ENCODE measurements around the gene PTPRD.

The PTPRD gene

GRCh38 chr9:9951556-9952160 is 661.1 kb downstream of the PTPRD start:
- Histone ChIP-seq H2AFZ (ENCODE audit: insufficient read depth, low read length, poor library complexity) (no peak overlapping the region), H4K12ac (ENCODE audit: low read depth, low read length) (no peak overlapping the region), H3K79me1 (ENCODE audit: low read length) (no peaks in the 10 kb centered on the region), H3K9me3 (ENCODE audit: insufficient read depth, low read depth, low read length) (no peaks in the 10 kb centered on the region), H3K27me3 (ENCODE audit: insufficient read depth, low read length) (no peaks in the 10 kb centered on the region), H3K4me3 (ENCODE audit: low read depth, low read length) (no peak overlapping the region), H3K4me2 (ENCODE audit: low read length) (no peak overlapping the region), H3K4ac (ENCODE audit: low read depth, low read length) (no peak overlapping the region), H3K18ac (ENCODE audit: low read length) (no peak overlapping the region), H3K14ac (ENCODE audit: low read length) (no peak overlapping the region), H3K36me3 (ENCODE audit: control insufficient read depth in 1 of 2, insufficient read depth in 2 of 2, low read length in 2 of 2) (no peaks in the 10 kb centered on the region), H2AK5ac (ENCODE audit: low read length) (no peak overlapping the region), H3K4me1 (ENCODE audit: control insufficient read depth in 1 of 2, insufficient read depth in 2 of 2, low read length in 2 of 2) (no peaks in the 10 kb centered on the region), H3K23ac (ENCODE audit: low read length) (no peak overlapping the region), H3K9ac (ENCODE audit: low read length) (no peak overlapping the region), H2BK5ac (ENCODE audit: low read depth, low read length, poor library complexity) (no peak overlapping the region), H2BK12ac (ENCODE audit: low read length) (no peak overlapping the region), H4K8ac (ENCODE audit: low read depth, low read length) (no peak overlapping the region), H2BK120ac (ENCODE audit: insufficient read depth, low read length, poor library complexity) (no peak overlapping the region), H4K91ac (ENCODE audit: low read depth, low read length) (no peak overlapping the region), H3K79me2 (ENCODE audit: control insufficient read depth, insufficient read depth, low read length, poor library complexity) (no peaks in the 10 kb centered on the region), H3K27ac (ENCODE audit: low read depth, low read length) (no peak overlapping the region)
- no CpG with 5 or more reads among the region's 3 CpGs for WGBS (ENCODE audit: extremely low coverage, insufficient coverage, insufficient read length)
- no peak for DNase-seq

GRCh38 chr9:9950813-9951212 is 662.0 kb downstream of the PTPRD start:
- Histone ChIP-seq H2BK12ac (ENCODE audit: low read length) (no peak overlapping the region), H3K9ac (ENCODE audit: low read length) (no peak overlapping the region), H3K9me3 (ENCODE audit: insufficient read depth, low read depth, low read length) (no peaks in the 10 kb centered on the region), H3K14ac (ENCODE audit: low read length) (no peak overlapping the region), H3K4me1 (ENCODE audit: control insufficient read depth in 1 of 2, insufficient read depth in 2 of 2, low read length in 2 of 2) (no peaks in the 10 kb centered on the region), H3K79me1 (ENCODE audit: low read length) (no peaks in the 10 kb centered on the region), H3K4ac (ENCODE audit: low read depth, low read length) (no peak overlapping the region), H3K79me2 (ENCODE audit: control insufficient read depth, insufficient read depth, low read length, poor library complexity) (no peaks in the 10 kb centered on the region), H4K8ac (ENCODE audit: low read depth, low read length) (no peak overlapping the region), H3K27me3 (ENCODE audit: insufficient read depth, low read length) (no peaks in the 10 kb centered on the region), H2BK120ac (ENCODE audit: insufficient read depth, low read length, poor library complexity) (no peak overlapping the region), H2BK5ac (ENCODE audit: low read depth, low read length, poor library complexity) (no peak overlapping the region), H3K4me3 (ENCODE audit: low read depth, low read length) (no peak overlapping the region), H2AFZ (ENCODE audit: insufficient read depth, low read length, poor library complexity) (no peak overlapping the region), H3K18ac (ENCODE audit: low read length) (no peak overlapping the region), H4K12ac (ENCODE audit: low read depth, low read length) (no peak overlapping the region), H3K36me3 (ENCODE audit: control insufficient read depth in 1 of 2, insufficient read depth in 2 of 2, low read length in 2 of 2) (no peaks in the 10 kb centered on the region), H3K27ac (ENCODE audit: low read depth, low read length) (no peak overlapping the region), H3K4me2 (ENCODE audit: low read length) (no peak overlapping the region), H4K91ac (ENCODE audit: low read depth, low read length) (no peak overlapping the region), H3K23ac (ENCODE audit: low read length) (no peak overlapping the region), H2AK5ac (ENCODE audit: low read length) (no peak overlapping the region)
- DNase-seq = no peak
- WGBS (ENCODE audit: extremely low coverage, insufficient coverage, insufficient read length) = no CpG with 5 or more reads among the region's 1 CpG

GRCh38 chr9:9949978-9950377 is 662.8 kb downstream of the PTPRD start:
- no peak for DNase-seq
- Histone ChIP-seq H3K79me2 (ENCODE audit: control insufficient read depth, insufficient read depth, low read length, poor library complexity) (no peaks in the 10 kb centered on the region), H3K23ac (ENCODE audit: low read length) (no peak overlapping the region), H3K14ac (ENCODE audit: low read length) (no peak overlapping the region), H3K4me1 (ENCODE audit: control insufficient read depth in 1 of 2, insufficient read depth in 2 of 2, low read length in 2 of 2) (no peaks in the 10 kb centered on the region), H2AFZ (ENCODE audit: insufficient read depth, low read length, poor library complexity) (no peak overlapping the region), H2BK5ac (ENCODE audit: low read depth, low read length, poor library complexity) (no peak overlapping the region), H3K4ac (ENCODE audit: low read depth, low read length) (no peak overlapping the region), H3K4me2 (ENCODE audit: low read length) (no peak overlapping the region), H3K9me3 (ENCODE audit: insufficient read depth, low read depth, low read length) (no peaks in the 10 kb centered on the region), H3K9ac (ENCODE audit: low read length) (no peak overlapping the region), H4K91ac (ENCODE audit: low read depth, low read length) (no peak overlapping the region), H3K27ac (ENCODE audit: low read depth, low read length) (no peak overlapping the region), H2AK5ac (ENCODE audit: low read length) (no peak overlapping the region), H3K4me3 (ENCODE audit: low read depth, low read length) (no peak overlapping the region), H4K8ac (ENCODE audit: low read depth, low read length) (no peak overlapping the region), H3K36me3 (ENCODE audit: control insufficient read depth in 1 of 2, insufficient read depth in 2 of 2, low read length in 2 of 2) (no peaks in the 10 kb centered on the region), H2BK120ac (ENCODE audit: insufficient read depth, low read length, poor library complexity) (no peak overlapping the region), H3K18ac (ENCODE audit: low read length) (no peak overlapping the region), H3K27me3 (ENCODE audit: insufficient read depth, low read length) (no peaks in the 10 kb centered on the region), H3K79me1 (ENCODE audit: low read length) (no peaks in the 10 kb centered on the region), H2BK12ac (ENCODE audit: low read length) (no peak overlapping the region), H4K12ac (ENCODE audit: low read depth, low read length) (no peak overlapping the region)
- WGBS (ENCODE audit: extremely low coverage, insufficient coverage, insufficient read length) = no CpG with 5 or more reads among the region's 4 CpGs

- Histone ChIP-seq H2AK5ac (ENCODE audit: low read length) (no peak overlapping the region), H3K23ac (ENCODE audit: low read length) (no peak overlapping the region), H3K9ac (ENCODE audit: low read length) (no peak overlapping the region), H3K4ac (ENCODE audit: low read depth, low read length) (no peak overlapping the region), H2AFZ (ENCODE audit: insufficient read depth, low read length, poor library complexity) (no peak overlapping the region), H3K79me2 (ENCODE audit: control insufficient read depth, insufficient read depth, low read length, poor library complexity) (no peaks in the 10 kb centered on the region), H3K4me2 (ENCODE audit: low read length) (no peak overlapping the region), H3K9me3 (ENCODE audit: insufficient read depth, low read depth, low read length) (no peaks in the 10 kb centered on the region), H3K79me1 (ENCODE audit: low read length) (no peaks in the 10 kb centered on the region), H4K91ac (ENCODE audit: low read depth, low read length) (no peak overlapping the region), H4K12ac (ENCODE audit: low read depth, low read length) (no peak overlapping the region), H2BK120ac (ENCODE audit: insufficient read depth, low read length, poor library complexity) (no peak overlapping the region), H3K14ac (ENCODE audit: low read length) (no peak overlapping the region), H3K4me3 (ENCODE audit: low read depth, low read length) (no peak overlapping the region), H3K18ac (ENCODE audit: low read length) (no peak overlapping the region), H3K36me3 (ENCODE audit: control insufficient read depth in 1 of 2, insufficient read depth in 2 of 2, low read length in 2 of 2) (no peaks in the 10 kb centered on the region), H3K27ac (ENCODE audit: low read depth, low read length) (no peak overlapping the region), H2BK5ac (ENCODE audit: low read depth, low read length, poor library complexity) (no peak overlapping the region), H3K27me3 (ENCODE audit: insufficient read depth, low read length) (no peaks in the 10 kb centered on the region), H3K4me1 (ENCODE audit: control insufficient read depth in 1 of 2, insufficient read depth in 2 of 2, low read length in 2 of 2) (no peaks in the 10 kb centered on the region), H4K8ac (ENCODE audit: low read depth, low read length) (no peak overlapping the region), H2BK12ac (ENCODE audit: low read length) (no peak overlapping the region)
- WGBS (ENCODE audit: extremely low coverage, insufficient coverage, insufficient read length) = no CpG with 5 or more reads among the region's 4 CpGs
- no peak for DNase-seq
Observed at GRCh38 chr9:9949368-9949767, 663.4 kb downstream of the PTPRD start.
